Stomach (tissue), 9 donors: ENCODE measurements around the gene ENO3. TPM values are rescaled to one million over a fixed set of nuclear protein-coding genes. Genes with fewer than 3 reads are reported as not detected.
A peak's percentile ranks its signal among the peaks of the same experiment; 100 is the strongest.

ENCODE experiments used
- DNase-seq, 2 donors: peaks; one replicate each; pipeline versions ENCODE4 v3.0.0 to v3.0.0-alpha.2; 2013 to 2019
- H3K27ac ChIP-seq, 5 donors: fragments of 200-600 bp in 4 of 5; sonication (generic) in 4 of 5; one replicate each; pipeline ENCODE4 v1.5.1; 2013 to 2019; ENCODE audit warnings: mild to moderate bottlenecking in 1 of 5, moderate library complexity in 1 of 5
- H3K27me3 ChIP-seq, 3 donors: fragments of 200-600 bp; sonication (generic); one replicate each; pipeline ENCODE4 v1.5.1; 2017 to 2019; ENCODE audit warnings: mixed run types in 1 of 3
- H3K36me3 ChIP-seq, 4 donors: fragments of 200-600 bp; sonication (generic); 1 replicate in 3 of 4; 2 replicates in 1 of 4; pipeline ENCODE4 v1.5.1; 2016 to 2019
- H3K4me1 ChIP-seq, 4 donors: fragments of 200-600 bp; sonication (generic); one replicate each; pipeline ENCODE4 v1.5.1; 2016 to 2019
- H3K4me3 ChIP-seq, 4 donors: fragments of 200-600 bp; sonication (generic) in 3 of 4; one replicate each; pipeline ENCODE4 v1.5.1; 2016 to 2019; ENCODE audit warnings: mild to moderate bottlenecking in 1 of 4
- H3K9me3 ChIP-seq, 4 donors: fragments of 200-600 bp; sonication (generic); one replicate each; pipeline ENCODE4 v1.5.1; 2016 to 2019
- CTCF ChIP-seq, 7 experiments: fragments of 450-650 bp in 4 of 7; fragments of 200-600 bp in 3 of 7; sonication (generic) in 3 of 7; IDR thresholded peaks; one replicate each; pipeline ENCODE4 v1.5.1; 2016 to 2019; ENCODE audit warnings: antibody characterized with exemption in 7 of 7, control low read depth in 2 of 7, mild to moderate bottlenecking in 1 of 7
- EP300 ChIP-seq: sonication (generic); formaldehyde crosslinking; IDR thresholded peaks from one replicate; pipeline ENCODE4 v1.6.1; 2017; ENCODE audit warnings: antibody characterized with exemption
- POLR2A ChIP-seq, 4 donors: fragments of 450-650 bp; IDR thresholded peaks; one replicate each; pipeline ENCODE4 v1.6.1; 2016; ENCODE audit warnings: antibody characterized with exemption in 4 of 4, control low read depth in 2 of 4, mild to moderate bottlenecking in 1 of 4, moderate library complexity in 1 of 4
- POLR2AphosphoS5 ChIP-seq, 3 donors: sonication (generic); formaldehyde crosslinking; IDR thresholded peaks; one replicate each; pipeline ENCODE4 v1.6.1; 2016; ENCODE audit warnings: antibody characterized with exemption in 3 of 3
- WGBS, 5 donors: extraction: QIAGEN DNeasy Blood & Tissue Kit in 3 of 5; methylation state at CpG; one replicate each; pipeline versions ENCODE4 v1.1.5 to v1.1.7; 2013 to 2018; 5-methylcytosine and 5-hydroxymethylcytosine counted together
- intact Hi-C: fragments of 100-400 bp; cut with DNase I; formaldehyde crosslinking; loops from one replicate; pipeline ENCODE4 v1.15.1; 2023; ENCODE audit warnings: low total_unique reads
- polyA plus RNA-seq, 3 donors: library from polyadenylated mRNA; stranded (reverse); fragments of 200-250 nt; gene quantifications; one replicate each; pipeline ENCODE4 v1.2.3, GENCODE V29; 2013
- total RNA-seq, 5 donors: library from RNA; depleted of rRNA; stranded (reverse); fragments of >200 nt; gene quantifications; one replicate each; pipeline versions ENCODE4 v1.1.0 to v1.2.3, GENCODE V29; 2014 to 2016
- donor health status: healthy with polysubstance abuse.
- donor health status: Bipolar disorder and iron deficiency.
- donor health status: healthy.

The ENO3 gene
- total and polyA plus RNA-seq, 8 donors: 1.8 to 12.1 (median 9.3) TPM; not detected in 1

GRCh38 chr17:4928881-4929280 lies 22.0 kb upstream of the ENO3 start:
- WGBS, 5 donors: 96 to 98% (median 96%) methylated on average over 18 of the region's 18 CpGs

GRCh38 chr17:4931963-4932362 lies 19.0 kb upstream of the ENO3 start, which contains the start of gene GP1BA:
Gene GP1BA (plus strand): TSS chr17:4932277. CDS start chr17:4932605, 328 bp downstream.
- 79 to 87% (median 82%) methylated on average over 14 of the region's 14 CpGs for WGBS, 5 donors
- TF ChIP-seq POLR2AphosphoS5 (IDR thresholded peaks at IDR 0.05) (no peak), POLR2A (IDR thresholded peaks at IDR 0.05) (no peak), CTCF (IDR thresholded peaks at IDR 0.05) (no peak), EP300 (no peak)
- Histone ChIP-seq H3K4me1 (peaks cover 5 to 16% (median 11%) of the 10 kb centered on the region in 4 donors), H3K27ac (no peak within 1 kb of the TSS), H3K36me3 (peaks cover 11 to 24% (median 13%) of the 10 kb centered on the region in 4 donors), H3K9me3 (no peaks in the 10 kb centered on the region), H3K27me3 (no peaks in the 10 kb centered on the region), H3K4me3 (no peak within 1 kb of the TSS)
- no peak for DNase-seq
- intact Hi-C loops: no loop called here

More at GRCh38 chr17:4928881-4929280, 22.0 kb upstream of the ENO3 start:
- H3K36me3 ChIP-seq: peaks cover 0 to 8% (median 0%) of the 10 kb centered on the region in 4 donors
- H3K27me3 ChIP-seq: no peaks in the 10 kb centered on the region
- TF ChIP-seq POLR2A (IDR thresholded peaks at IDR 0.05): no peak
- TF ChIP-seq CTCF (IDR thresholded peaks at IDR 0.05): no peak
- no peak for TF ChIP-seq EP300
- TF ChIP-seq POLR2AphosphoS5 (IDR thresholded peaks at IDR 0.05): no peak
- H3K27ac ChIP-seq: no peak overlapping the region
- H3K9me3 ChIP-seq: no peaks in the 10 kb centered on the region
- intact Hi-C loops: no loop called here
- DNase-seq: no peak
- H3K4me1 ChIP-seq: peaks cover under 1 to 6% (median 3%) of the 10 kb centered on the region in 4 donors
- H3K4me3 ChIP-seq: no peak overlapping the region

- Histone ChIP-seq H3K9me3 (no peaks in the 10 kb centered on the region), H3K27me3 (no peaks in the 10 kb centered on the region), H3K27ac (no peak overlapping the region), H3K36me3 (peaks cover 19 to 32% (median 21%) of the 10 kb centered on the region in 4 donors), H3K4me3 (no peak overlapping the region), H3K4me1 (peaks cover 5 to 19% (median 13%) of the 10 kb centered on the region in 4 donors)
- no peak for DNase-seq
- TF ChIP-seq CTCF (IDR thresholded peaks at IDR 0.05) (no peak), EP300 (no peak), POLR2AphosphoS5 (IDR thresholded peaks at IDR 0.05) (no peak), POLR2A (IDR thresholded peaks at IDR 0.05) (no peak)
- WGBS, 5 donors: 91 to 96% (median 91%) methylated on average over 8 to 12 of the region's 12 CpGs
- intact Hi-C loops: no loop called here
Observed at GRCh38 chr17:4932756-4933155, 18.2 kb upstream of the ENO3 start.

DNA sequence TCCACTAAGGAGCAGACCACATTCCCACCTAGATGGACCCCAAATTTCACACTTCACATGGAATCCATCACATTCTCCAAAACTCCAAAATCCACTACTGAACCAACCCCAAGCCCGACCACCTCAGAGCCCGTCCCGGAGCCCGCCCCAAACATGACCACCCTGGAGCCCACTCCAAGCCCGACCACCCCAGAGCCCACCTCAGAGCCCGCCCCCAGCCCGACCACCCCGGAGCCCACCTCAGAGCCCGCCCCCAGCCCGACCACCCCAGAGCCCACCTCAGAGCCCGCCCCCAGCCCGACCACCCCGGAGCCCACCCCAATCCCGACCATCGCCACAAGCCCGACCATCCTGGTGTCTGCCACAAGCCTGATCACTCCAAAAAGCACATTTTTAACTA lies 17.3 kb upstream of the ENO3 start:
- Histone ChIP-seq H3K36me3 (peaks cover 25 to 41% (median 27%) of the 10 kb centered on the region in 4 donors), H3K27me3 (no peaks in the 10 kb centered on the region), H3K27ac (peak overlapping the region in 1 of 5 donors; percentile 19), H3K4me3 (no peak overlapping the region), H3K4me1 (peaks cover 14 to 27% (median 22%) of the 10 kb centered on the region in 4 donors), H3K9me3 (no peaks in the 10 kb centered on the region)
- DNase-seq: no peak
- TF ChIP-seq EP300 (no peak), CTCF (IDR thresholded peaks at IDR 0.05) (no peak), POLR2A (IDR thresholded peaks at IDR 0.05) (no peak), POLR2AphosphoS5 (IDR thresholded peaks at IDR 0.05) (no peak)
- intact Hi-C loops: no loop called here
- 75 to 92% (median 77%) methylated on average over 4 to 16 of the region's 16 CpGs for WGBS, 5 donors
